Liver (tissue), 9 donors: ENCODE results near the gene KMT5B. TPM values are rescaled to one million over a fixed set of nuclear protein-coding genes. Genes with fewer than 3 reads are reported as not detected.

Source experiments
- DNase-seq: peaks from one replicate; pipeline ENCODE4 v3.0.0-alpha.2; 2017; ENCODE audit warnings: low spot score
- H3K27ac ChIP-seq, 2 donors: one replicate each; pipeline ENCODE4 v1.7.0; 2013; ENCODE audit warnings: inconsistent platforms in 2 of 2, low read length in 2 of 2, control low read depth in 1 of 2, low read depth in 1 of 2, mild to moderate bottlenecking in 1 of 2
- H3K27me3 ChIP-seq, 4 donors: one replicate each; pipeline versions ENCODE4 v1.6.1 to v1.7.0; 2013; ENCODE audit warnings: low read length in 3 of 4, inconsistent platforms in 1 of 4, mild to moderate bottlenecking in 1 of 4, moderate library complexity in 1 of 4; ENCODE audit not compliant: control insufficient read depth in 4 of 4, insufficient read depth in 4 of 4
- H3K36me3 ChIP-seq, 4 donors: one replicate each; pipeline versions ENCODE4 v1.6.1 to v1.7.0; 2013; ENCODE audit warnings: low read length in 3 of 4, mild to moderate bottlenecking in 3 of 4, low read depth in 1 of 4, moderate library complexity in 1 of 4; ENCODE audit not compliant: control insufficient read depth in 4 of 4, insufficient read depth in 3 of 4
- H3K4me1 ChIP-seq, 4 donors: one replicate each; pipeline versions ENCODE4 v1.6.1 to v1.7.0; 2013; ENCODE audit warnings: low read length in 3 of 4, mild to moderate bottlenecking in 3 of 4, moderate library complexity in 1 of 4; ENCODE audit not compliant: control insufficient read depth in 4 of 4, insufficient read depth in 4 of 4
- H3K4me3 ChIP-seq, 3 donors: one replicate each; pipeline versions ENCODE4 v1.6.1 to v1.7.0; 2013; ENCODE audit warnings: low read length in 3 of 3, control low read depth in 1 of 3, low read depth in 1 of 3, mild to moderate bottlenecking in 1 of 3
- H3K9ac ChIP-seq, 2 donors: one replicate each; pipeline ENCODE4 v1.7.0; 2013; ENCODE audit warnings: low read length in 2 of 2, mild to moderate bottlenecking in 2 of 2, moderate library complexity in 2 of 2, control low read depth in 1 of 2, low read depth in 1 of 2
- H3K9me3 ChIP-seq, 4 donors: one replicate each; pipeline versions ENCODE4 v1.6.1 to v1.7.0; 2013; ENCODE audit warnings: low read length in 3 of 4; ENCODE audit not compliant: control insufficient read depth in 4 of 4
- EGR1 ChIP-seq, 2 donors: IDR thresholded peaks; 2 replicates each; pipeline ENCODE4 v1.6.1; 2016 to 2018; ENCODE audit warnings: antibody characterized with exemption in 2 of 2, low read depth in 2 of 2
- GABPA ChIP-seq, 2 donors: IDR thresholded peaks in 1 of 2; conservative IDR thresholded peaks in 1 of 2; 2 replicates each; pipeline ENCODE4 v1.6.1; 2016; ENCODE audit warnings: antibody characterized with exemption in 2 of 2, mild to moderate bottlenecking in 1 of 2, moderate library complexity in 1 of 2
- HNF4A ChIP-seq, 2 donors: conservative IDR thresholded peaks; 2 replicates each; pipeline ENCODE4 v1.6.1; 2016; ENCODE audit warnings: antibody characterized with exemption in 2 of 2, mild to moderate bottlenecking in 2 of 2
- HNF4G ChIP-seq: IDR thresholded peaks from 2 replicates; pipeline ENCODE4 v1.6.1; 2016; ENCODE audit warnings: antibody characterized with exemption
- JUND ChIP-seq, 2 donors: IDR thresholded peaks; 2 replicates each; pipeline ENCODE4 v1.6.1; 2016; ENCODE audit warnings: antibody characterized with exemption in 2 of 2
- MAX ChIP-seq: IDR thresholded peaks from 2 replicates; pipeline ENCODE4 v1.6.1; 2016; ENCODE audit warnings: antibody characterized with exemption
- RAD21 ChIP-seq, 2 donors: IDR thresholded peaks; 2 replicates each; pipeline ENCODE4 v1.6.1; 2016; ENCODE audit warnings: antibody characterized with exemption in 2 of 2, mild to moderate bottlenecking in 2 of 2
- REST ChIP-seq: IDR thresholded peaks from 2 replicates; pipeline ENCODE4 v1.6.1; 2016; ENCODE audit warnings: antibody characterized with exemption, mild to moderate bottlenecking
- SP1 ChIP-seq: IDR thresholded peaks from 2 replicates; pipeline ENCODE4 v1.6.1; 2018; ENCODE audit warnings: antibody characterized with exemption, mild to moderate bottlenecking
- TAF1 ChIP-seq: conservative IDR thresholded peaks from 2 replicates; pipeline ENCODE4 v1.6.1; 2016; ENCODE audit warnings: antibody characterized with exemption, mild to moderate bottlenecking
- YY1 ChIP-seq: IDR thresholded peaks from 2 replicates; pipeline ENCODE4 v1.6.1; 2016; ENCODE audit warnings: antibody characterized with exemption, mild to moderate bottlenecking
- ZBTB33 ChIP-seq: IDR thresholded peaks from 2 replicates; pipeline ENCODE4 v1.6.1; 2016; ENCODE audit warnings: antibody characterized with exemption
- WGBS: extraction: QIAGEN DNeasy Blood & Tissue Kit; methylation state at CpG from one replicate; pipeline ENCODE4 v1.1.7; 2013; 5-methylcytosine and 5-hydroxymethylcytosine counted together
- polyA plus RNA-seq, 2 donors: library from polyadenylated mRNA; stranded (reverse) in 1 of 2; unstranded in 1 of 2; fragments of 200-250 nt in 1 of 2; fragments of >200 nt in 1 of 2; fragmentation: Nextera tagmentation in 1 of 2; extraction: Ambion mirVana in 1 of 2; gene quantifications; one replicate each; pipeline versions ENCODE4 v1.2.1 to v1.2.3, GENCODE V29; 2013 to 2015
- total RNA-seq, 2 donors: library from RNA; depleted of rRNA; stranded (reverse); fragments of >200 nt; gene quantifications; one replicate each; pipeline ENCODE4 v1.2.3, GENCODE V29; 2014
- TF ChIP-seq, protein P1 (sequence below): fragments of 150-350 bp; IDR thresholded peaks from 2 replicates; pipeline ENCODE4 v1.5.1; 2017; ENCODE audit warnings: improper control_type of control experiment, low read depth, low read length; ENCODE audit not compliant: missing input control
- donor health status: healthy.
- donor health status: healthy.
- donor health status: healthy.
- donor health status: healthy.
- donor health status: healthy.

The KMT5B gene
- total and polyA plus RNA-seq, 4 donors = 8.7 to 33.8 (median 14.8) TPM

DNA sequence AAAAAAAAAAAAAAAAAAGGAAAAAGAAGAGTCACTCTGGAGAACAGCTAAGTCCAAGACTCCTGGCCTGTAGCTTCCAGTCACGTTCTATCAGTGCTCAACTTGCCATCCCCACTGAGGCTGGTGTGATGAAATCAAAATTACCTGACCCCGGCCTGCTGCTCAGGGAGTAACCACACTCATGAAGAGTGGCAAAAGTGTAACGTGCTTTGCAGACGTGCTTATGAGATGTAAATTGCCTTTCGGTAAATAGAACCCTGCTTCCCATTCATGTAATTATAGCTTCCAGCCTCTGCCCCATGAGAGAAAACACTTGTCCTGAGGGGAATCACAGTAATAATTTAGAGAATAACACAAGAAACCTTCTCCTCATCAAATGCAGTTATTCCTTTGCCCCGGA lies 63.7 kb downstream of the KMT5B start:
- Histone ChIP-seq H3K27me3 (no peaks in the 10 kb centered on the region), H3K9ac (no peak overlapping the region), H3K4me3 (no peak overlapping the region), H3K27ac (no peak overlapping the region), H3K9me3 (no peaks in the 10 kb centered on the region), H3K4me1 (peaks cover 18 to 41% (median 30%) of the 10 kb centered on the region in 4 donors), H3K36me3 (no peaks in the 10 kb centered on the region)
- no peak for TF ChIP-seq REST
- TF ChIP-seq RAD21 (IDR thresholded peaks at IDR 0.05) = no peak
- TF ChIP-seq EGR1 (IDR thresholded peaks at IDR 0.05; ENCODE audit: low read depth in 2 of 2) = no peak
- TF ChIP-seq MAX = no peak
- DNase-seq = no peak
- 82% methylated on average over 6 of the region's 6 CpGs for WGBS

- no peak for DNase-seq
- H3K27ac ChIP-seq = no peak overlapping the region
- WGBS = 92% methylated on average over 7 of the region's 7 CpGs
Observed at GRCh38 chr11:68148879-68149278, 64.2 kb downstream of the KMT5B start.

GRCh38 chr11:68148071-68148805 lies 64.9 kb downstream of the KMT5B start:
- Histone ChIP-seq H3K36me3 (no peaks in the 10 kb centered on the region), H3K9me3 (no peaks in the 10 kb centered on the region), H3K4me1 (peaks cover 16 to 35% (median 27%) of the 10 kb centered on the region in 4 donors), H3K27me3 (no peaks in the 10 kb centered on the region), H3K9ac (no peak overlapping the region), H3K4me3 (no peak overlapping the region), H3K27ac (no peak overlapping the region)
- TF ChIP-seq JUND (IDR thresholded peaks at IDR 0.05) = no peak
- no peak for TF ChIP-seq SP1
- no peak for TF ChIP-seq RAD21 (IDR thresholded peaks at IDR 0.05)
- TF ChIP-seq, protein P1, sequence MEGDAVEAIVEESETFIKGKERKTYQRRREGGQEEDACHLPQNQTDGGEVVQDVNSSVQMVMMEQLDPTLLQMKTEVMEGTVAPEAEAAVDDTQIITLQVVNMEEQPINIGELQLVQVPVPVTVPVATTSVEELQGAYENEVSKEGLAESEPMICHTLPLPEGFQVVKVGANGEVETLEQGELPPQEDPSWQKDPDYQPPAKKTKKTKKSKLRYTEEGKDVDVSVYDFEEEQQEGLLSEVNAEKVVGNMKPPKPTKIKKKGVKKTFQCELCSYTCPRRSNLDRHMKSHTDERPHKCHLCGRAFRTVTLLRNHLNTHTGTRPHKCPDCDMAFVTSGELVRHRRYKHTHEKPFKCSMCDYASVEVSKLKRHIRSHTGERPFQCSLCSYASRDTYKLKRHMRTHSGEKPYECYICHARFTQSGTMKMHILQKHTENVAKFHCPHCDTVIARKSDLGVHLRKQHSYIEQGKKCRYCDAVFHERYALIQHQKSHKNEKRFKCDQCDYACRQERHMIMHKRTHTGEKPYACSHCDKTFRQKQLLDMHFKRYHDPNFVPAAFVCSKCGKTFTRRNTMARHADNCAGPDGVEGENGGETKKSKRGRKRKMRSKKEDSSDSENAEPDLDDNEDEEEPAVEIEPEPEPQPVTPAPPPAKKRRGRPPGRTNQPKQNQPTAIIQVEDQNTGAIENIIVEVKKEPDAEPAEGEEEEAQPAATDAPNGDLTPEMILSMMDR = no peak
- TF ChIP-seq YY1 = no peak
- no peak for TF ChIP-seq ZBTB33
- no peak for TF ChIP-seq TAF1
- no peak for TF ChIP-seq MAX
- TF ChIP-seq HNF4G = no peak
- no peak for TF ChIP-seq GABPA (IDR thresholded peaks at IDR 0.05 in 1 of 2, conservative IDR thresholded peaks at IDR 0.05 in 1 of 2)
- TF ChIP-seq HNF4A (conservative IDR thresholded peaks at IDR 0.05) = no peak
- DNase-seq = no peak
- WGBS = 91% methylated on average over 18 of the region's 18 CpGs

More at GRCh38 chr11:68148879-68149278, 64.2 kb downstream of the KMT5B start:
- H3K9me3 ChIP-seq = no peaks in the 10 kb centered on the region
- H3K9ac ChIP-seq = no peak overlapping the region
- H3K4me1 ChIP-seq = peaks cover 16 to 37% (median 28%) of the 10 kb centered on the region in 4 donors
- H3K36me3 ChIP-seq = no peaks in the 10 kb centered on the region
- TF ChIP-seq ZBTB33 = no peak
- no peak for TF ChIP-seq JUND (IDR thresholded peaks at IDR 0.05)
- no peak overlapping the region for H3K4me3 ChIP-seq
- H3K27me3 ChIP-seq = no peaks in the 10 kb centered on the region
